Stimulated activated CD8-positive, alpha-beta memory T cell treated with anti-CD3 and anti-CD28 coated beads, Interleukin-4, amount 100 ng/mL, for 48 hours (primary cell): ENCODE measurements around the gene CHRM4.

ENCODE experiments used
- DNase-seq: peaks from one replicate; pipeline ENCODE4 v3.0.0-alpha.2; 2020

CHRM4 gene

GRCh38 chr11:46391578-46392420, at the start of gene CHRM4:
Gene CHRM4, minus strand, starts transcription at chr11:46391776. Its CDS starts 5,219 bp downstream, at chr11:46386557.
- DNase-seq = peak; percentile 51

- DNase-seq = no peak
These were observed 46.6 kb upstream of the CHRM4 start for GRCh38 chr11:46438211-46438610.

GRCh38 chr11:46437122-46437689, 45.6 kb upstream of the CHRM4 start:
- DNase-seq = no peak

GRCh38 chr11:46436113-46436512, 44.5 kb upstream of the CHRM4 start:
- no peak for DNase-seq

GRCh38 chr11:46435679-46436078, 44.1 kb upstream of the CHRM4 start:
- no peak for DNase-seq

GRCh38 chr11:46431211-46431610, 39.6 kb upstream of the CHRM4 start:
- no peak for DNase-seq

- no peak for DNase-seq
These were observed 38.1 kb upstream of the CHRM4 start for GRCh38 chr11:46429717-46430116.

GRCh38 chr11:46427364-46427763, 35.8 kb upstream of the CHRM4 start:
- DNase-seq = no peak

GRCh38 chr11:46426233-46426991, 34.8 kb upstream of the CHRM4 start:
- no peak for DNase-seq

GRCh38 chr11:46422588-46422987, 31.0 kb upstream of the CHRM4 start:
- no peak for DNase-seq

GRCh38 chr11:46421257-46421880, 29.8 kb upstream of the CHRM4 start:
- no peak for DNase-seq

- no peak for DNase-seq
These were observed 28.9 kb upstream of the CHRM4 start for GRCh38 chr11:46420513-46420912.

- DNase-seq = no peak
These were observed 27.2 kb upstream of the CHRM4 start for GRCh38 chr11:46418751-46419150.

- no peak for DNase-seq
These were observed 26.1 kb upstream of the CHRM4 start for GRCh38 chr11:46417711-46418110.

- no peak for DNase-seq
These were observed 23.3 kb upstream of the CHRM4 start for GRCh38 chr11:46414879-46415278.

- DNase-seq = no peak
These were observed 22.9 kb upstream of the CHRM4 start for GRCh38 chr11:46414466-46414796.

GRCh38 chr11:46413760-46414465, 22.3 kb upstream of the CHRM4 start:
- DNase-seq = no peak

- DNase-seq = no peak
These were observed 18.4 kb upstream of the CHRM4 start for GRCh38 chr11:46410021-46410420.

GRCh38 chr11:46408407-46408986, 16.9 kb upstream of the CHRM4 start:
- no peak for DNase-seq

GRCh38 chr11:46407635-46408034, 16.1 kb upstream of the CHRM4 start:
- no peak for DNase-seq

GRCh38 chr11:46404476-46405017, 13.0 kb upstream of the CHRM4 start:
- DNase-seq = no peak
